ENCODE results near the gene ALX4. TPM values are rescaled to one million over a fixed set of nuclear protein-coding genes. Genes with fewer than 3 reads are reported as not detected.

ALX4 gene
- total RNA-seq, 1 donor from 2014 or later: not detected

- DNase-seq (ENCODE audit: low read depth): no peak
Observed at GRCh38 chr11:44267750-44268613, 42.0 kb downstream of the ALX4 start.

GRCh38 chr11:44267006-44267749 lies 42.8 kb downstream of the ALX4 start:
- no peak for DNase-seq (ENCODE audit: low read depth)

- no peak for DNase-seq (ENCODE audit: low read depth)
Observed at GRCh38 chr11:44266056-44266780, 43.7 kb downstream of the ALX4 start.

GRCh38 chr11:44264761-44265160 lies 45.2 kb downstream of the ALX4 start:
- no peak for DNase-seq (ENCODE audit: low read depth)

GRCh38 chr11:44264438-44264749 lies 45.5 kb downstream of the ALX4 start:
- no peak for DNase-seq (ENCODE audit: low read depth)

GRCh38 chr11:44263738-44264437 lies 46.1 kb downstream of the ALX4 start:
- DNase-seq (ENCODE audit: low read depth): no peak

- DNase-seq (ENCODE audit: low read depth): no peak
Observed at GRCh38 chr11:44261800-44262591, 47.9 kb downstream of the ALX4 start.

- no peak for DNase-seq (ENCODE audit: low read depth)
Observed at GRCh38 chr11:44260081-44260480, 49.9 kb downstream of the ALX4 start.

GRCh38 chr11:44258839-44259420 lies 51.0 kb downstream of the ALX4 start:
- no peak for DNase-seq (ENCODE audit: low read depth)

- DNase-seq (ENCODE audit: low read depth): no peak
Observed at GRCh38 chr11:44258190-44258489, 51.8 kb downstream of the ALX4 start.

- DNase-seq (ENCODE audit: low read depth): no peak
Observed at GRCh38 chr11:44257338-44258189, 52.4 kb downstream of the ALX4 start.

GRCh38 chr11:44256673-44257291 lies 53.2 kb downstream of the ALX4 start:
- DNase-seq (ENCODE audit: low read depth): no peak

GRCh38 chr11:44255406-44256071 lies 54.4 kb downstream of the ALX4 start:
- DNase-seq (ENCODE audit: low read depth): no peak

GRCh38 chr11:44252999-44253602 lies 56.8 kb downstream of the ALX4 start:
- no peak for DNase-seq (ENCODE audit: low read depth)

- DNase-seq (ENCODE audit: low read depth): no peak
Observed at GRCh38 chr11:44250421-44250820, 59.5 kb downstream of the ALX4 start.

GRCh38 chr11:44248109-44248508 lies 61.8 kb downstream of the ALX4 start:
- DNase-seq (ENCODE audit: low read depth): no peak

GRCh38 chr11:44247508-44247907 lies 62.4 kb downstream of the ALX4 start:
- no peak for DNase-seq (ENCODE audit: low read depth)

GRCh38 chr11:44246726-44247125 lies 63.2 kb downstream of the ALX4 start:
- no peak for DNase-seq (ENCODE audit: low read depth)

All from renal cortical epithelial cell (primary cell).